PC-9 (cell line): ENCODE results near the gene SHH. TPM values are rescaled to one million over a fixed set of nuclear protein-coding genes. Genes with fewer than 3 reads are reported as not detected.

Experiments used
- BruUV-seq: library from RNA; stranded (reverse); fragments of 400-500 nt; replicated peaks from 2 replicates; lab custom pipeline; 2021; lab: Mats Ljungman, UMichigan
- CTCF ChIA-PET: fragments of 300-600 bp; sonication (Branson Sonifier 250); formaldehyde crosslinking; loops from one replicate; lab custom pipeline; 2022; ENCODE audit warnings: antibody characterized with exemption; lab: Charles Lee
- POLR2A ChIA-PET: fragments of 300-600 bp; sonication (Branson Sonifier 250); formaldehyde crosslinking; loops from one replicate; lab custom pipeline; 2022; ENCODE audit warnings: antibody characterized with exemption; ENCODE audit not compliant: unreplicated experiment; lab: Charles Lee
- DNase-seq, 2 experiments: peaks; one replicate each; pipeline versions ENCODE4 v3.0.0 to v3.0.0-alpha.2; 2015 to 2022; ENCODE audit warnings: mixed read lengths in 1 of 2
- H2AFZ ChIP-seq: fragments of 200-600 bp; sonication (generic); 2 replicates; pipeline ENCODE4 v1.8.1; 2017; ENCODE audit warnings: antibody characterized with exemption
- H3F3A ChIP-seq: fragments of 200-600 bp; sonication (generic); 2 replicates; pipeline ENCODE4 v1.8.1; 2017; ENCODE audit warnings: antibody characterized with exemption, mild to moderate bottlenecking, low read depth; ENCODE audit not compliant: insufficient read depth
- H3K27ac ChIP-seq: fragments of 200-600 bp; sonication (generic); 2 replicates; pipeline ENCODE4 v1.6.1; 2016; ENCODE audit warnings: mixed run types
- H3K27me3 ChIP-seq: fragments of 200-600 bp; sonication (generic); 2 replicates; pipeline ENCODE4 v1.6.1; 2016; ENCODE audit warnings: low read depth, mixed run types; ENCODE audit not compliant: insufficient read depth
- H3K36me3 ChIP-seq: fragments of 200-600 bp; sonication (generic); 2 replicates; pipeline ENCODE4 v1.6.1; 2016; ENCODE audit warnings: low read depth, mixed run types
- H3K4me1 ChIP-seq: fragments of 200-600 bp; sonication (generic); replicated peaks from 2 replicates; pipeline ENCODE4 v1.6.1; 2016; ENCODE audit warnings: mixed run types; ENCODE audit not compliant: insufficient read depth
- H3K4me2 ChIP-seq: fragments of 200-600 bp; sonication (generic); 2 replicates; pipeline ENCODE4 v1.6.1; 2017; ENCODE audit warnings: mixed run types
- H3K4me3 ChIP-seq: fragments of 200-600 bp; sonication (generic); 2 replicates; pipeline ENCODE4 v1.6.1; 2016; ENCODE audit warnings: mixed run types
- H3K79me2 ChIP-seq: fragments of 200-600 bp; sonication (generic); 2 replicates; pipeline ENCODE4 v1.6.1; 2017; ENCODE audit warnings: low read depth, mixed run types
- H3K9me2 ChIP-seq: fragments of 200-600 bp; sonication (generic); 2 replicates; pipeline ENCODE4 v1.8.1; 2017; ENCODE audit warnings: mild to moderate bottlenecking; ENCODE audit not compliant: insufficient read depth
- H3K9me3 ChIP-seq: fragments of 200-600 bp; sonication (generic); 2 replicates; pipeline ENCODE4 v1.8.1; 2016; ENCODE audit warnings: low read depth; ENCODE audit not compliant: insufficient read depth
- H4K20me1 ChIP-seq: fragments of 200-600 bp; sonication (generic); 2 replicates; pipeline ENCODE4 v1.8.1; 2017; ENCODE audit not compliant: insufficient read depth
- EZH2 ChIP-seq: fragments of 200-600 bp; sonication (generic); IDR thresholded peaks from 2 replicates; pipeline ENCODE4 v1.8.0; 2017; ENCODE audit warnings: antibody characterized with exemption, low read depth
- intact Hi-C: fragments of 100-400 bp; cut with micrococcal nuclease; formaldehyde crosslinking; loops from one replicate; pipeline ENCODE4 v1.10.0; 2022; ENCODE audit not compliant: unreplicated experiment
- total RNA-seq: library from RNA; stranded (reverse); gene quantifications from 2 replicates; pipeline ENCODE4 v1.2.3, GENCODE V29; 2021
- TF ChIP-seq, protein P1 (sequence below): fragments of 200-600 bp; sonication (generic); conservative IDR thresholded peaks from 2 replicates; pipeline ENCODE4 v1.6.1; 2017; ENCODE audit warnings: mixed run types, antibody characterized with exemption, mild to moderate bottlenecking, moderate library complexity

SHH gene
- total RNA-seq, 1 experiment from 2014 or later: not detected

DNA sequence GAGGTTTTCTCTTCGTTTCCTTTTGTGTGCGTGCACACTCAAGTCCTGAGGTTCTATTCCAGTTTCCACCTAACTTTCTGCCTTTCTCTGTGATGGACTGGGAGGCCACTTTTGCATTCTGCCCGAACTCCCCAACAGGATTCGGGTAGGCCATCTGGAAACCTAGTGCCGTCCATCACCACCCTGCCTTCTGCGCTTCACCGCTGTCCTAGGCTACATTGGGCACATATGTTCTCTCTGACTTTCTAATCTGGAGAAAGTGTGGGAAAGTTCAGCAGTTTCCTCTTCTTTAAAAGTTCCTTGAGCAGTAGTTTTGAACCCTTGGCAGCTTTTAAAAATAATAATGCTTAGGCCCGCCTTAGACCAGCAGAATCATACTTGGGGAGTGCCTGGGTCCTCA, 46.8 kb downstream of the SHH start:
- no TSS peak for BruUV-seq
- no peaks in the 10 kb centered on the region for H3K27me3 ChIP-seq
- H3K27ac ChIP-seq: no peak overlapping the region
- no peaks in the 10 kb centered on the region for H3F3A ChIP-seq
- TF ChIP-seq, protein P1, sequence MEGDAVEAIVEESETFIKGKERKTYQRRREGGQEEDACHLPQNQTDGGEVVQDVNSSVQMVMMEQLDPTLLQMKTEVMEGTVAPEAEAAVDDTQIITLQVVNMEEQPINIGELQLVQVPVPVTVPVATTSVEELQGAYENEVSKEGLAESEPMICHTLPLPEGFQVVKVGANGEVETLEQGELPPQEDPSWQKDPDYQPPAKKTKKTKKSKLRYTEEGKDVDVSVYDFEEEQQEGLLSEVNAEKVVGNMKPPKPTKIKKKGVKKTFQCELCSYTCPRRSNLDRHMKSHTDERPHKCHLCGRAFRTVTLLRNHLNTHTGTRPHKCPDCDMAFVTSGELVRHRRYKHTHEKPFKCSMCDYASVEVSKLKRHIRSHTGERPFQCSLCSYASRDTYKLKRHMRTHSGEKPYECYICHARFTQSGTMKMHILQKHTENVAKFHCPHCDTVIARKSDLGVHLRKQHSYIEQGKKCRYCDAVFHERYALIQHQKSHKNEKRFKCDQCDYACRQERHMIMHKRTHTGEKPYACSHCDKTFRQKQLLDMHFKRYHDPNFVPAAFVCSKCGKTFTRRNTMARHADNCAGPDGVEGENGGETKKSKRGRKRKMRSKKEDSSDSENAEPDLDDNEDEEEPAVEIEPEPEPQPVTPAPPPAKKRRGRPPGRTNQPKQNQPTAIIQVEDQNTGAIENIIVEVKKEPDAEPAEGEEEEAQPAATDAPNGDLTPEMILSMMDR: no peak
- no peak for TF ChIP-seq EZH2
- ChIA-PET CTCF (interaction anchor here (1.7 kb wide), 1 partner anchor 838 kb away, joined by 4 read pairs; no protein-coding TSS in a partner anchor), POLR2A (no interaction called here)
- H3K4me2 ChIP-seq: no peak overlapping the region
- no peaks in the 10 kb centered on the region for H3K9me3 ChIP-seq
- no peaks in the 10 kb centered on the region for H3K9me2 ChIP-seq
- H3K36me3 ChIP-seq: peaks cover 29% of the 10 kb centered on the region; the same call in 1 of the 2 replicates
- no peak overlapping the region for H3K4me3 ChIP-seq
- intact Hi-C loops: no loop called here
- H3K79me2 ChIP-seq: 0 out of 2 replicates have a peak, but pooled peaks cover 10% of the 10 kb centered on the region
- no peak for DNase-seq
- peaks cover 79% of the 10 kb centered on the region for H4K20me1 ChIP-seq
- no peak overlapping the region for H2AFZ ChIP-seq
- H3K4me1 ChIP-seq: no peaks in the 10 kb centered on the region

DNA sequence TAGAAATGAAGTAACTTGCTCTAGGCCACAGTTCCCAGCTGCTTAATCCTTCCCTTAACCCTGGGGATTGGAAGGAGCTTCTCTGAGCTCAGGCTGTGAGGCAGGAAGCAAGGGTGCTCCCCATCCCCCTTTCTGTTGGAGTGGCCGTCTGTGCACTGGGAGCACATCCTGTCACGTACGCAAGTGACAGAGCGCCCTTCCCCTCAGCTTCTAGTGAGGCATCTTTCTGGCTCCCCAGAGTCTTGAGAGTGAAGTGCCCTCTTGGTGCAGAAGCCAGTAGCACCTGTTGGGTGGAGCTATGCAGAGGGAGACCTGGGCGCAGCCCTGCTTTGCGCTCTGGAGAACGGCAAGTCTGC, 47.8 kb downstream of the SHH start:
- Histone ChIP-seq H2AFZ (no peak overlapping the region), H3K4me1 (no peaks in the 10 kb centered on the region), H3K4me2 (no peak overlapping the region), H3K36me3 (peaks cover 29% of the 10 kb centered on the region; the same call in 1 of the 2 replicates), H3K9me2 (no peaks in the 10 kb centered on the region), H3K27me3 (no peaks in the 10 kb centered on the region), H3K79me2 (0 out of 2 replicates have a peak, but pooled peaks cover 17% of the 10 kb centered on the region), H3K9me3 (no peaks in the 10 kb centered on the region), H3K27ac (no peak overlapping the region), H4K20me1 (peaks cover 79% of the 10 kb centered on the region), H3K4me3 (no peak overlapping the region), H3F3A (no peaks in the 10 kb centered on the region)
- intact Hi-C loops: no loop called here
- CTCF ChIA-PET: interaction anchor here (0.5 kb wide), 1 partner anchor 164 kb away, joined by 3 read pairs; no protein-coding TSS in a partner anchor
- TF ChIP-seq EZH2: no peak
- BruUV-seq: no TSS peak
- no peak for DNase-seq
- POLR2A ChIA-PET: no interaction called here

DNA sequence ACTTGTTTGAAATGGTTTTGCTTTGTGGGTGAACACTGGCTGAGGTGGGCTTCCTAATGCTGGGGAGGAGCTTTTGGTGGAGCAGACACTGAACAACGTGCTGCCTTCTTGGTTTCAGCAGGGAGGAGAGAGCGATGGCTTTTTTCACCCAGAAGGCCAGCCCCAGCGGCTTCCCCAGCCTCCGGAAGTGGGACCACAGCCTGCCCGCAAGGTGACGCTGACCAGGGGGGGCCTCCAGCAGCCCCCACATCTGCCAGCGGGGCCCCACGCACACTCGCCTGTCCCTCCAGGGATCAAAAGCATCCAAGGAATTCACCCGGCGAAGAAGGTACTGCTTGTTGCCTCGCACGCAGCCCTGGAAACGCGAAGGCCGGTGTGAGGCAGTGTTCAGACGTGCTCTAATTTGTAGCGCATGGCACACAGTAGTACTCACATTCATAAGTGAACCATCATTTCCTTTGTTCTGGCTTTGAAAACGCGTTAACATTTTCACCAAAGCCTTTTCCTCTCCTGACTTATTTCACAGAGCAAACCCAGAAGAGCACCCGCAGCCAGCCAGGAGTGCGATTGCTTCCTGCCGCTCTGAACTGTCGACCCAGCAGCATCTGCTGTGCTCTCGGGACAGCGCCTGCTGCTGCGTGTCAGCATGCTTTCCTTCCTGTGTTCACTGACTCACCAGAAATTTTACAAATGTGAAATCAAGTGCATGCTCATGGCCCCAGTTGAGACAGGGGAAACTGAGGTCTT, 48.4 kb downstream of the SHH start:
- BruUV-seq: no TSS peak
- Histone ChIP-seq H3K4me3 (no peak overlapping the region), H3K27ac (no peak overlapping the region), H3K9me2 (no peaks in the 10 kb centered on the region), H3K36me3 (peaks cover 25% of the 10 kb centered on the region; the same call in 1 of the 2 replicates), H3K79me2 (0 out of 2 replicates have a peak, but pooled peaks cover 17% of the 10 kb centered on the region), H3K27me3 (no peaks in the 10 kb centered on the region), H2AFZ (no peak overlapping the region), H3K4me2 (no peak overlapping the region), H3K4me1 (no peaks in the 10 kb centered on the region), H4K20me1 (peaks cover 74% of the 10 kb centered on the region), H3F3A (no peaks in the 10 kb centered on the region), H3K9me3 (no peaks in the 10 kb centered on the region)
- intact Hi-C loops: no loop called here
- POLR2A ChIA-PET: no interaction called here
- DNase-seq: no peak
- TF ChIP-seq, protein P1: no peak
- no peak for TF ChIP-seq EZH2
- CTCF ChIA-PET: interaction anchor here (0.5 kb wide), 1 partner anchor 163 kb away, joined by 3 read pairs; no protein-coding TSS in a partner anchor
